K562 (cell line): ENCODE measurements around the gene SAMD9.

Experiments used
- CTCF ChIP-seq, 3 experiments: IDR thresholded peaks in 2 of 3; conservative IDR thresholded peaks in 1 of 3; 2 replicates each; pipeline ENCODE4 v1.5.1; 2011 to 2012; ENCODE audit warnings: low read length in 3 of 3, mild to moderate bottlenecking in 3 of 3, control low read depth in 2 of 3, improper control_type of control experiment in 1 of 3, inconsistent platforms in 1 of 3, low read depth in 1 of 3, mixed read lengths in 1 of 3, moderate library complexity in 1 of 3; ENCODE audit not compliant: insufficient read depth in 2 of 3
- KLF6 ChIP-seq: fragments of 250-450 bp; sonication (Bioruptor Pico); IDR thresholded peaks from 2 replicates; pipeline ENCODE4 v1.4.0; 2020; ENCODE audit warnings: mild to moderate bottlenecking, moderate library complexity, borderline replicate concordance
- STAT5A ChIP-seq: IDR thresholded peaks from 2 replicates; pipeline ENCODE4 v1.6.1; 2012; ENCODE audit warnings: low read length, inconsistent platforms, borderline replicate concordance
- TEAD4 ChIP-seq, 2 experiments: sonication (generic) in 1 of 2; formaldehyde crosslinking in 1 of 2; IDR thresholded peaks; 2 replicates each; pipeline versions ENCODE4 v1.6.1 to v1.8.0; 2012 to 2022; ENCODE audit warnings: borderline replicate concordance in 1 of 2, inconsistent platforms in 1 of 2, low read length in 1 of 2, mild to moderate bottlenecking in 1 of 2, missing genetic modification reagents in 1 of 2
- YY1 ChIP-seq, 3 experiments: IDR thresholded peaks; 2 replicates each; pipeline ENCODE4 v1.6.1; 2011; ENCODE audit warnings: low read length in 2 of 3, mild to moderate bottlenecking in 2 of 3, moderate library complexity in 2 of 3, borderline replicate concordance in 1 of 3, control low read depth in 1 of 3, low read depth in 1 of 3; ENCODE audit not compliant: insufficient read depth in 3 of 3, insufficient replicate concordance in 2 of 3, control insufficient read depth in 1 of 3, insufficient read length in 1 of 3; ENCODE audit errors: extremely low read depth in 1 of 3
- ZBTB7A ChIP-seq: IDR thresholded peaks from 2 replicates; pipeline ENCODE4 v1.6.1; 2011; ENCODE audit warnings: low read depth, mild to moderate bottlenecking, low read length, moderate library complexity, borderline replicate concordance; ENCODE audit not compliant: control insufficient read depth
- TF ChIP-seq, protein P1 (sequence below): fragments of 450-650 bp; IDR thresholded peaks from 2 replicates; pipeline ENCODE4 v1.6.1; 2018; ENCODE audit not compliant: partially characterized antibody
- TF ChIP-seq, protein P2 (sequence below): IDR thresholded peaks from 2 replicates; pipeline ENCODE4 v1.6.1; 2012; ENCODE audit warnings: low read depth, low read length, improper control_type of control experiment, borderline replicate concordance
- TF ChIP-seq, protein P3 (sequence below): fragments of 450-650 bp; IDR thresholded peaks from 2 replicates; pipeline ENCODE4 v1.7.1; 2018; ENCODE audit warnings: mild to moderate bottlenecking, low read depth; ENCODE audit not compliant: partially characterized antibody

- TF ChIP-seq, protein P1, sequence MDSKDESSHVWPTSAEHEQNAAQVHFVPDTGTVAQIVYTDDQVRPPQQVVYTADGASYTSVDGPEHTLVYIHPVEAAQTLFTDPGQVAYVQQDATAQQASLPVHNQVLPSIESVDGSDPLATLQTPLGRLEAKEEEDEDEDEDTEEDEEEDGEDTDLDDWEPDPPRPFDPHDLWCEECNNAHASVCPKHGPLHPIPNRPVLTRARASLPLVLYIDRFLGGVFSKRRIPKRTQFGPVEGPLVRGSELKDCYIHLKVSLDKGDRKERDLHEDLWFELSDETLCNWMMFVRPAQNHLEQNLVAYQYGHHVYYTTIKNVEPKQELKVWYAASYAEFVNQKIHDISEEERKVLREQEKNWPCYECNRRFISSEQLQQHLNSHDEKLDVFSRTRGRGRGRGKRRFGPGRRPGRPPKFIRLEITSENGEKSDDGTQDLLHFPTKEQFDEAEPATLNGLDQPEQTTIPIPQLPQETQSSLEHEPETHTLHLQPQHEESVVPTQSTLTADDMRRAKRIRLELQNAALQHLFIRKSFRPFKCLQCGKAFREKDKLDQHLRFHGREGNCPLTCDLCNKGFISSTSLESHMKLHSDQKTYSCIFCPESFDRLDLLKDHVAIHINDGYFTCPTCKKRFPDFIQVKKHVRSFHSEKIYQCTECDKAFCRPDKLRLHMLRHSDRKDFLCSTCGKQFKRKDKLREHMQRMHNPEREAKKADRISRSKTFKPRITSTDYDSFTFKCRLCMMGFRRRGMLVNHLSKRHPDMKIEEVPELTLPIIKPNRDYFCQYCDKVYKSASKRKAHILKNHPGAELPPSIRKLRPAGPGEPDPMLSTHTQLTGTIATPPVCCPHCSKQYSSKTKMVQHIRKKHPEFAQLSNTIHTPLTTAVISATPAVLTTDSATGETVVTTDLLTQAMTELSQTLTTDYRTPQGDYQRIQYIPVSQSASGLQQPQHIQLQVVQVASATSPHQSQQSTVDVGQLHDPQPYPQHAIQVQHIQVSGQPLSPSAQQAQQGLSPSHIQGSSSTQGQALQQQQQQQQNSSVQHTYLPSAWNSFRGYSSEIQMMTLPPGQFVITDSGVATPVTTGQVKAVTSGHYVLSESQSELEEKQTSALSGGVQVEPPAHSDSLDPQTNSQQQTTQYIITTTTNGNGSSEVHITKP: no peak
- TF ChIP-seq KLF6 (CRISPR knock-in tag) (no peak), TEAD4 (IDR thresholded peaks at IDR 0.05; ENCODE audit: low read length) (no peak), TEAD4 (CRISPR knock-in tag; IDR thresholded peaks at IDR 0.05; ENCODE audit: borderline replicate concordance) (no peak), STAT5A (no peak), YY1 (IDR thresholded peaks at IDR 0.05; ENCODE audit: borderline replicate concordance in 1 of 3, control insufficient read depth in 1 of 3, extremely low read depth in 1 of 3, insufficient read depth in 3 of 3, insufficient read length in 1 of 3, insufficient replicate concordance in 2 of 3, low read depth in 1 of 3, low read length in 2 of 3) (no peak), CTCF (IDR thresholded peaks at IDR 0.05 in 2 of 3, conservative IDR thresholded peaks at IDR 0.05 in 1 of 3; ENCODE audit: insufficient read depth in 2 of 3, low read depth in 1 of 3, low read length in 3 of 3) (no peak), ZBTB7A (no peak)
- TF ChIP-seq, protein P2, sequence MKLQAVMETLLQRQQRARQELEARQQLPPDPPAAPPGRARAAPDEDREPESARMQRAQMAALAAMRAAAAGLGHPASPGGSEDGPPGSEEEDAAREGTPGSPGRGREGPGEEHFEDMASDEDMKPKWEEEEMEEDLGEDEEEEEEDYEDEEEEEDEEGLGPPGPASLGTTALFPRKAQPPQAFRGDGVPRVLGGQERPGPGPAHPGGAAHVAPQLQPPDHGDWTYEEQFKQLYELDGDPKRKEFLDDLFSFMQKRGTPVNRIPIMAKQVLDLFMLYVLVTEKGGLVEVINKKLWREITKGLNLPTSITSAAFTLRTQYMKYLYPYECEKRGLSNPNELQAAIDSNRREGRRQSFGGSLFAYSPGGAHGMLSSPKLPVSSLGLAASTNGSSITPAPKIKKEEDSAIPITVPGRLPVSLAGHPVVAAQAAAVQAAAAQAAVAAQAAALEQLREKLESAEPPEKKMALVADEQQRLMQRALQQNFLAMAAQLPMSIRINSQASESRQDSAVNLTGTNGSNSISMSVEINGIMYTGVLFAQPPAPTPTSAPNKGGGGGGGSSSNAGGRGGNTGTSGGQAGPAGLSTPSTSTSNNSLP: no peak
- TF ChIP-seq, protein P3, sequence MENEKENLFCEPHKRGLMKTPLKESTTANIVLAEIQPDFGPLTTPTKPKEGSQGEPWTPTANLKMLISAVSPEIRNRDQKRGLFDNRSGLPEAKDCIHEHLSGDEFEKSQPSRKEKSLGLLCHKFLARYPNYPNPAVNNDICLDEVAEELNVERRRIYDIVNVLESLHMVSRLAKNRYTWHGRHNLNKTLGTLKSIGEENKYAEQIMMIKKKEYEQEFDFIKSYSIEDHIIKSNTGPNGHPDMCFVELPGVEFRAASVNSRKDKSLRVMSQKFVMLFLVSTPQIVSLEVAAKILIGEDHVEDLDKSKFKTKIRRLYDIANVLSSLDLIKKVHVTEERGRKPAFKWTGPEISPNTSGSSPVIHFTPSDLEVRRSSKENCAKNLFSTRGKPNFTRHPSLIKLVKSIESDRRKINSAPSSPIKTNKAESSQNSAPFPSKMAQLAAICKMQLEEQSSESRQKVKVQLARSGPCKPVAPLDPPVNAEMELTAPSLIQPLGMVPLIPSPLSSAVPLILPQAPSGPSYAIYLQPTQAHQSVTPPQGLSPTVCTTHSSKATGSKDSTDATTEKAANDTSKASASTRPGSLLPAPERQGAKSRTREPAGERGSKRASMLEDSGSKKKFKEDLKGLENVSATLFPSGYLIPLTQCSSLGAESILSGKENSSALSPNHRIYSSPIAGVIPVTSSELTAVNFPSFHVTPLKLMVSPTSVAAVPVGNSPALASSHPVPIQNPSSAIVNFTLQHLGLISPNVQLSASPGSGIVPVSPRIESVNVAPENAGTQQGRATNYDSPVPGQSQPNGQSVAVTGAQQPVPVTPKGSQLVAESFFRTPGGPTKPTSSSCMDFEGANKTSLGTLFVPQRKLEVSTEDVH: no peak
These were observed 20.8 kb upstream of the SAMD9 start for GRCh38 chr7:93138576-93138975.
